Stimulated activated CD8-positive, alpha-beta memory T cell treated with anti-CD3 and anti-CD28 coated beads, Interleukin-4, amount 100 ng/mL, for 4 hours (primary cell): Measurements from ENCODE around the gene TANGO2.

Experiments
- DNase-seq, 2 donors: peaks; one replicate each; pipeline ENCODE4 v3.0.0-alpha.2; 2020; ENCODE audit warnings: low read depth in 2 of 2, low spot score in 1 of 2

Gene TANGO2

DNA sequence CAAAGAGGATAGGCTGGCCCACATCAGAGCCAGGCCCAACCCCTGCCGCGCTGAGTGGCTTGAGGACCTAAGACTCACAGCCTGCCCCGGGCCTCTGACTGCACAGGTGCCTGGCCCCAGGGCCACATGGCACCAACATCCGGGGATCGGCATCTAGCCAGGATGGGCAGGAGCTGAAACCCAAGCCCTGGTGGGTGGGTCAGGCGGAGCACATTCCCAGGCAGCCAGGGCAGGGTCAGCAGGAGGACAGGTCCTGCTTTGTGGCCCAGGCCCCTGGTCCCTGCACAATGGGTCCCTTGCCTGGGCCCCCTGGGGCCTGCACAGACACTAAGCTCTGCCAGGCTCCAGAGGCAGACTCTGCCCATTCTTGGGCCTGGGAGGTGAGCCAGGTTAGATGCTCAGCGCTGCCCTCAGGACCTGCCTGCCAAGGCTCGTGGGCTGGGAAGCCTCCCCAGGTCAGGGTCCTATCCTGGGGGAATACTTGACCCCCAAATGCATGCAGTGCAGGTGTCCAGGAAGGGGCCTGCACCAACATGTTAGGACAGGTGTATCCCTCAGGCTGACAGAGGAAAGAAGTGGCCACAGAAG is 37.8 kb upstream of the TANGO2 start:
- DNase-seq, result no peak

DNA sequence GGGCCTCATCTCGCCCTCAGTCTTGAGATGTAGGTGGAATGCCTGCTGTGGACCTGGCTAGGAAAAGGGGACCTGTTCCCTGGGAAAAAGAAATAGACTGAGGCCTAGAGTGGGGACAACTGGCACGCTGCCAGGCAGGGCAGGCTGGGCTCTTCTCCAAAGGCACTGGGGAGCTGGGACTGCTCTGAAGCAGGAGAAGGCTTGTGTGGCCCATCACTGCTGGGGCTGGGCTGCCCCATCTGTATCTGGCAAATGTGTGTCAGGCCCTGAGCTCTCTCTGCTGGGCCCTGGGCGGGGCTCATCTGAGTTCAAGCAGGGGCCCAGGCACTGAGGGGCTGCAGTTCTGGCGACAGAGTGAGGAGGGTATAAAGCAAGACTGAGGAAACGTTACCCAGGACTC is 37.2 kb upstream of the TANGO2 start:
- no peak for DNase-seq

DNA sequence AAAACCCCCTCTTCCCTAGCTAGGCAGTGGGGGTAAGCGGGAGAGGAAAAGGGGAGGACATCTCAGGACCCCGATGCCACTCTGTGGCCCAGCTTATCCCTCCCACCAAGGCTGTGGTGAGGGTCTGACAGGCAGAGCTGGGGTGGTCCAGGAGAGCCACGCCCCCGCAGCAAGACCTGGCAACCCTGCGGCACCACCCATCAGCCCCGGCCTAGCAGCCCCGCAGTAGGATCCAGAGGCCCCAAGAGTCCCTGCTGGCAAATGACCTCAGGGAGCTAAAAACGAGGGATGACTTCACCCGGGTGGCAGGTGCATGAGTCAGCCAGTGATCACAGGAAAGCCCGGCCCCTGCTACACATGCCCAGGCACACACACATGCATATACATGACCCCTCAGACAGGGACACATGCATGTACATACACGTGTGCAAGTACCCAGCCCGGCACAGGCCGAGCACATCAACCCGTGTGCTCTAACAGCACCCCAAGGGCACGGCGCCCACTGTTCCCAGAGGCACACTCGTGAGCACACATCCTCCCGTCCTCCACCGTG is 36.6 kb upstream of the TANGO2 start:
- no peak for DNase-seq

DNA sequence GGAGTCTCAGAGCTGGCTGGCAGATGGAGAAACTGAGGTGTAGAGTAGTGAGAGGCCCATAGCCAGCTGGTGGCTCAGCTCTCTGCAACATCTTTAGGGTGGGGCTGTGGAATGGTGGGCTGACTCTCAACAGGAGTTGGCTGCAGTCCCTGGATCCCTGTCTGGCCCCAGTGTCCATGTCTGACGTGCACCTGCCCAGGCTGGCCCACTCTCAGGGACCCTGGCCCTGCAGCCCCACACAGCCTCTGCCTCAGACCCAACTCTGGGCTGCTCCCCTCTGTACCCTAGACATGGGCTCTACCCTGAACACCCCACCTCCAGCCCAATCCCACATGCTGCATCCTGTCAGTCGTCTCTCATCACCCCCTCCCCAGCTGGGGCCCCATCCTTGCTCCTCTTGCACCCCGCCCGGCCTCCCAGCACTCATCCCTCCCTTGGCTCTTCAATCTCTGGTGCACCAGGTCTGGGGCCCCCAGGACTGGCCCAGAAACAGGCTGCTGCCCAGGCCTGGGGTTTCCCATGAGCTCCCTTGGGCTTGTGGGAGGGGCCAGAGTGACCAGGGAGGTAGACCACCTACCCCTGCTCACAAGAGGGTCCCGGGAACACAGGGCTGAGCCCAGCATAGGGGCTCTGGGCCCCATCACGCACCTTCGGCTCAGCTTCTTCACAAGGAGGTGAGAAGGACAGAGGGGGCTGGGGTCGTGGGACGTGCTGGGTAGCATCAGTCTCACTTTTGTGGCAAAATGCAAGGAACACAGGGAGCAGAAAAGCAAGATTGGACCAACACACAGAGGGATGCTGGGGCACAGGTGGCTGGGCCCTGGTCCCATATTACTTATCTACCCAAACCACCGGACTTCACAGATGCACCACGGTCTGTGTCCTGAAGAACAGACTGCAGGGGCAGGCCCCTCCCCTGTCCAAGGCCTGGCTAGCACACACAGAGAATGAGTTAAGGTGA is 35.8 kb upstream of the TANGO2 start:
- no peak for DNase-seq

DNA sequence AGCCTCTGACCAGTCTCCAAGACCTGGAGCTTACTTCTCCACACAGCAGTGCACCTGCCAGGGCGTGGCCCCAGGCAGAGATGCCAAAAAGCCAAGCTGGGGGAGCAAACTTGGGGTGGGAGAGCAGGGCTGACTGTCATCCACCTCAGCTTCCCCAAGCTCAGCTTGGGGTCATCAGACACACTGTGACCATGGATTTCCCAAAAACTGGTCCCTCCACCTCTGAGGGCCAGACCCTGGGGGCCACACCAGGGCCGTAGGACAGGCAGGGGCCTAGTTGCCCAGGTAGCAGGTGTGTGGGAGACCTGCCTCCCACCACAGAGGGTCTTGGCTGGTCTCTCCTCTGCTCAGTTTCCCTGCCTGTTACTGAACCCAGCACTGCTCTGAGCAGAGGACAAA is 34.9 kb upstream of the TANGO2 start:
- DNase-seq, result no peak

DNA sequence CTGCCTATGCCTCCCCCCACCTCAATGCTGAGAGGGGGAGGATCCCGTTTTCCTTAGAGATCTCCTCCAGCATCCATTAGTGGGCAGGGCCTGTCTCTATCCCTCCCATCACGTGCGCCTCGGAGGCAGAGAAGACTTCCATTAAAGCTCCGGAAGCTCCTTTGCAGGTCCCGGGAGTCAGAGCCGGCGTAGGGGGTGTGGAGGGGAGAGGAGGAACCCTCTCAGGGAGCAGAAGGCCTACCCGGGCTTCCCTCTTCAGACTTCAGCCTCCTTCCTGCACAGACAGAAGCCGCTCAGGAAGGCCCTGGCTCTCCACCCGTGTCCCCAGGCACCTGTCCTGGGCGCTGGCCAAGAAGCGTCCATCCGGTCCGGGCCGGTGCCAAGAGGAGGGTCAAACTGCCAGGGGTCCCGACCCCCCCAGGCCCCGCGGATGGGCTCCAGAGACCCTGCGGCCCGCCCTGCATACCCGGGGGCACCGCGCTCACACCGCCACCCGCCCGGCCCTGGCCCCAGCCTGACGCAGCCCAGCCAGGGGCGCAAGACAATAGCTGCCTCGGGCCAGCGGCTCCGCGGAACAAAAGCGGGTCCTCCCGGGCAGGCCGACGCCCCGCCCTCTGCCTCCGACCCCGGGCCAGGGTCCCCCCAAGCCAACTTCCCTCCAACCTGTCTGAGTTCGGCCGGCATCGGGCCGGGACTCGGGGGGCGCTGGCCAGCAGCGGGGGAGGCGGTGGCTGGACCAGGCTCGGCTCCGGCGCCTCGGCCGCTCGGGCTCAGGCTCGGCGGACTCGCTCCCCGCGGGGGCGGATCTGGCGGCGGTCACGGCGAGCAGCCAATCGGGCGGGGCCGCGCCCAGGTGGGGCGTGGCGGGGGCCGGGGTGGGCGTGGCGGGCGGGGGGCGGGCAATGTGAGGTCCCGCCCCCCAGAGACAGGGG is 34.2 kb upstream of the TANGO2 start:
- DNase-seq, result peak in 1 of 2 donors; percentile 39

DNA sequence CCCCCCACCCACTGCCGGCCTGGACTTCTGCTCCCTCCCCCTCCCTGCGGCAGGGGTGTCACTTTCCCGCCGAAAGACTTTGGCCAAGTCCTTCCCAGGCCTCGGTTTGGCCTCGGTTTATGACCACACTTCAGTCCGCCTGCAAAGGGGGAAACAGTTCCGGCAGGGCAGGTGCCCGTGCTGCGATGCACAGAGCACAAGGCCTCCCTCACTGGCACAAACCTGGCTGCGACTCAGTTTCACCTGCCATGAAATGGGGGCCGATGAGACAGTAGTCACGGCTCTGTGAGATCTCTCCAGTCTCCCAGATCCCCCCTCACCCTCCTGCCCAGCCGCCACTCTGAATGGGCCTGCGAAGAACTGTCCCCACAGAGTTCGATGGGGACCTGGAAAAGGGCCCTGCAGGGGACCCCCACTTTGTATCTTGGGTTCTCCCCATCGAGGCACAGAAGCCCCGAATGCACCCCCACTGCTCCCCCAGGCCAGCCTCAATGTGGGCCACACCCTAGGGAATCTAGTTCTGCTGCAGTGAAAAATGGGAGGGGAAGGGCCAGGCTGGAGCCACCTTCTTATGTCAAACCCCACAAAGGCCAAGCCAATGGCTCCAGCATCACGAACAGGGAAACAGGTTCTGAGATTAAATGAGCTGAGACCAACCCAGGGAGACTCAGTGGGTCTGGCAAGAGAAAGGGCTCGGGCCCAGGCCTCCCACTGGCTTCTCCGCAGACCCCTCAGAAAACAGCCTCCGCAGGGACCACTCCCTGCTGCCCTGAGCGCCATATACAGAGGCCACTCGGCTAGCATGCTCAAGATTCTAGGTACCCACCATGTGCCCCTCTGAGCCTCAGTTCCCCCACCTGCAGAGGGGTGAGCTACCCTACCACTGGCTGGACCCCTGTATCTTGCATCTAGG is 33.3 kb upstream of the TANGO2 start:
- DNase-seq, result no peak

DNA sequence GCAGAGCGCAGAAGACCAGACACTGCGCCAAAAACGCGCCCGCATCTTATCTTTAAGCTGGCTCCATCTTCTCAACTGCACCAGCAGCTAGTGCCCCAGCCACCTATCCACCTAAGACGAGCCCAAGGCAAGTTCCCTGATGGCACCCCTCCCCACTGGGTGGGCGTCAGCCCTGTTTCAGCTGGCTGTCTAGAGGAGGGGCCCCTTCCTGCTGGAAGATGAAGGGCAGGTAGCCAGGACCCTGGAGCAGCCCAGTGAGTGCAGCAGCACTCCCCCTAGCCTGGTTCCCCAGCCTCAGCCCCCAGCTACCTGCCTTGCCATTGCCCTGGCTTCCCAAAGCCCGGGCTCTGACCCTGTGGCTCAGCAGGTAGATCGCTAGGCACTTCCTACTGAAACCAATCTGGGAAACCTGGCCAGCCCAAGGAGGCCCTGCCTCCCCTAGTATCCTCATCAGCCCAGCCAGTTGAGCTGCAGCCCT is 32.5 kb upstream of the TANGO2 start:
- no peak for DNase-seq

DNA sequence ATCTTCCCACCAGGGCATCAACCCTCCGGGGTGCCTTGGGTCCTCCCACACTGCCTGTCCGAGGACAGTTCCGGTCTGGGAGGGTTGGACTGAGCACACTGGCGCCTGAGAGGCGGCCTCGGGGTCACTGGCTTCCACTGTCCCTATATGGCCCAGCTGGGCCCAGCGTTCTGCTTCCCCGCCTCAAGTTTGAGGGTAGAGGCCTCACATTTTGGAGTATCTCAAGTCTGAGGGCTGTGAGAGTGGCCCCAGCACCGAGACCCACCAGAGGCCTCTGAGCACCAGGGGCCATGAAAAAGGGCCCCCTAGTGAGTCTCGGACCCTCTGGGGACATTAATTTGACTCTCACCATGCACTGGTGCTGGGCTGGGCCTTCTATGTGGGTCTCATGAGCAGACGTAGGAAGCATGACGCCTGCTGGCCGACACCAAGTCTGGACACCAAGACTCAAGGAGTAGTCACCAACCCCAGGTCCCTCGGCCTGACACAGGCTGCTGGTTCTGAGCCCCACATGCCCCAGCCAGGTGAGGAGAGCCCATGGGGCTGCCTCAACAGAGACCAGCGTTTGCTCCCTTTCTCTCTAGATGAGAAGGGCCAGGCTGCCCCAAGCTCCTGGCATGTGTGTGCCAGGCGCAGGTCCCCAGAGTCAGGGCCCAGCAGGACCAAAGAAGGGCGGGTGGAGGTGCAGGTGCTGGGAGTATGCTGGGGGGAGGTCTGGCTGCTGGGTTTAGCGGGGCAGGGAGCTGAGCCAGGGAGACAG is 31.8 kb upstream of the TANGO2 start:
- no peak for DNase-seq

DNA sequence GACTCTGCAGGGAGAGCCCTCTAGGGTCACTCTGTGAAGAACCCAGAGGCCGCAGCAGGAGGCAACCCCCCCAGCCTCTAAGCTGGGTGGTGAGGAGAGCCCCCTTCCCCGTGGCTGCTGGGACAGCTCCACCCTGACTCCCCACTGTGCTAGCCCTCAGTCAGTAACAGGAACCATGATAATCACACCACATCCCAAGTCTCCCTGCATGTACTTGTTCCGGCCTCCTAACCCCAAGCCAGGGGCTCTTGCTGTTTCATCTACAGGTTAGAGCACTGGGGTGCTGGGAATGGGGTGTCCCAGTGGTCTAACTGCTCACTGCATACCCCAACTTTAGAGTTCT is 31.2 kb upstream of the TANGO2 start:
- DNase-seq, result no peak

DNA sequence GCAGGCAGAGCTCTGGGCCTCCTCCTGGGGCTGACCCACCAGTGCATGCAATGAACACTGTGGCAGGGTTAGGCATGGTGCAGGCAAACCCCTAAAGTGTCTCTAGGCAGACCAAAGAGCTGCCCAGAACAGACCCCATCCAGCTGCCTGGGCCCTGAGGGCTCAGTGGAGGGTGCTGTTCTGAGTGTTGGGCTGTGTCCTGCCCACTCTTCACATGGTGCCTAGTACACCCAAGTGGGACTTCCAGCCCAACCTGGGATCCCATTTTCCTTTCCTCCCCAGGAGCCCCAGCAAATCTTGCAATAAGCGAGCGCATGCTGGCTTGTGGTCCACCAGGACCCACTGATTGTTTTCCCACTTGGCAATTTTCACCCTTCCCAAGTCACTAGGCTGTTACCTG is 30.7 kb upstream of the TANGO2 start:
- no peak for DNase-seq

DNA sequence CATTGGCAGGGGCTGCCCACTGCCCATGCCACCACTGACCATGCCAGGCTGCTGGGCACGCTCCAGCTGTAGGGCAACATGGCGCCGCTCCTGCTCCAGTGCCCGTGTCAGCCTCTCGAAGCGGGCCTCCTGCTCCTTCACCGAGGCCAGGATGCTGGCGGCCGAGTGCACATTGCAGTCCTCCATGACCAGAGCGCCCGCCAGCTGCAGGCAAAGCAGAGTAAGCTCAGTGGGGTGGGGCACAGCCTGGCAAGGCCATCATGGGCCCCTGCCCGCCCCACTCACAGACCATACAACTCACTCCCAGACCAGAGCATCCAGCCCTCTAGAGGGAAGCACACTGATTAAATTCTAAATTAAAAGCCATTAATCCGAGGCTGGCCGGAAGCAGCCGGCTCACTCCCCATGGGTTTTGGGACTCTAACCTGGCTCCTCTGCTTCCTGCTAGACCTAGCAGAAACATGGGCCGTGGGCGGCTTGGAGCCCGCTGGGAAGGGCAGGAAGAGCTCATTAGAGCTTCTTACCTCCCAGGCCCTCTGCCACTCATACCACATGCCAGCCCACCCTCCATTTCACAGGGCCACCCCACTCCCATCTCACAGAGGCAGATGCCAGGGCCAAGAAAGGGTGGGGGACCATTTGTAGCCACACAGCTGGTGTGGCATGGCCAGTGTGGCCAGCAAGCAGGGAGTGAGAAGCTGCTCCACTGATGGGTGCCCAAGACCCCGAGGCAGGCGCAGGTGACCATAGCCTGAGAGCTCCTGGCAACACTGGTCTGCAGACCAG is 30.1 kb upstream of the TANGO2 start:
- DNase-seq, result no peak

DNA sequence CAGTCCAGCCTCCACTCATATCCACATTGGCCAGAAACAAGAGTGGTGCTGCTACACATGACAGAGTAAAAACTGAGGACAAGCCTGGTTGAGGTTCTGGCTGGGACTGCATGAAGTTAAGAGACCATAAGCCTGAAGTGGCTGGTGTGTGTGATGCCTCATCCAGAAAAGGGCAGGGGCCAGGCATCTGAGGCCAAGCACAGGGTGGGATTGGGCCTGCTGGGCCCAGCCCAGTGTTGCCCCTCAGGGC is 29.6 kb upstream of the TANGO2 start:
- no peak for DNase-seq

DNA sequence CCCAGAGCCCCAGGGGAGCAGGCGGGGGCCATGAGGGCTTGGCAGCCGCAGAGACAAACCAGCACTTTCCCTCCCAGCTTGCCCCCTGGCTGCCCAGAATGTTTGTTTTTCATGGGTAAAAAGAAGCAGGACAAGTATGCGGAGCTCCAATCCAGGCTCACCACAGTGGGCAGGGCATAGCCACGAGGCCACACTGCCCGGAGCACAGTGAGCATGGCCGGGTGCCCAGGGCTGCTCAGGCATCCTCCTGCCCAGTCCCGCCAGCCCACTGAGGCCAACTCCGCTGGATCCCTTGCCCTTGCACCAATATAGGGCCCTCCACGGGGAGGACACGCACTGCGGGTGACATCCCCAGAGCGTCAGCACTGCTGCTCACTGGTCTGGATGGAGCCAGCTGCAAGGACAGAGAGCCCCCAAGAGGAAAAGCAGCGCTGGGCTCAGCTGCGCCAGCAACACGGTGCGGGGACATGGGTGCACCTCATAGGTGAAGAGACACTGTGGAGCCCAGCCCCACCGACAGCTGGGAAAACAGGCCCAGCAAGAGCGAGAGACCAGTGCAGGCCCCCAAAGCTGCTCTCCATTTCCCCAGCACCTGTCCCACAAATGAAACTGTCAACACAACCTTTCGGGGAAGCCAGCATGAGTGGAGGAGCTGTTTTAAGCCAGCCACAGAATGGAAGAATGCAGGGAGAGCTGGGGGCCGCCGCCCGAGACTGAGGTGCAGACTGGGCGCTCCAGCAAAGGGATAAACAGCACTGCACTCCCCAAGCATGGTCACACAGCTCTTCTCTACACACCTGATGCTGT is 29.1 kb upstream of the TANGO2 start:
- no peak for DNase-seq

DNA sequence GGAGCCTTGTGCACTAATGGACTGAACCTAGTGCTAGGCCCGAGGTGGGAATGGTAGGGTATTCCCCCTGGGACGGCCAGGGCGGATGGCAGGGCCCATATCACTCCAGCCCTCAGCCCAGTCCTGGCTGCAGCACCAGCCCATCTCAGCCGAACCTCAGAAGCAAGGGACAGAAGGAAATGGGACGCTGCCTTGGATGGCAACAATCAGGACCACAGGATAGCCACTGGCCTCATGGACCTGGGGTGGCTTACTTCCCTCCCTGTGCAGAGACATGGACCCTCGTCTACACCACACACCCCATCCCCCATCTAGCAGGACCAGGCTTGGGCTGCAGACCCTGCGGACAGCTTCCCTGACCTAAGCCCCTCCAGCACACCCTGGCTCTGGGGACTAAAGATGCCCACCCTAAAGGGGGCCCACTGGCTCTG is 28.4 kb upstream of the TANGO2 start:
- no peak for DNase-seq

DNA sequence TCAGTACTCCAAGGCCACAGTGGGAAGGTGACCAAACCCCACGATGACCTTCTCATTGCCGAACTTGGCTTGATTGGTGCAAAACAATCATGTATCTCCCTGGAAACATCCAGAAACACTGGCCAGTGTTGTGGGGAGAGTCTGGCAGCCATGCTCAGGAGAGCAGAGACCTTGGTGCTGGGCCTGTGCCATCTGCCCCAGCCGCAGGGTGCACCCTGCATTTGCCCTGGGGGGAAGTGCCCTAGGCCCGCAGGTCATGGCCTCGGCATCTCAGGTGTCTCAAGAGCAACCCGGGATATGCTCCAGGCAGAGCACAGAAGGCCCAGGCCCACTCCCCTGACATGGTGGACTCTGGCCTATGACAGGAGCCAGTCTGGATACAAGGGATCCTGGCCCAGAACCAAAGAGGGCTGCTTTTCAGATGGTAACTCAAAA is 28.0 kb upstream of the TANGO2 start:
- DNase-seq, result no peak

DNA sequence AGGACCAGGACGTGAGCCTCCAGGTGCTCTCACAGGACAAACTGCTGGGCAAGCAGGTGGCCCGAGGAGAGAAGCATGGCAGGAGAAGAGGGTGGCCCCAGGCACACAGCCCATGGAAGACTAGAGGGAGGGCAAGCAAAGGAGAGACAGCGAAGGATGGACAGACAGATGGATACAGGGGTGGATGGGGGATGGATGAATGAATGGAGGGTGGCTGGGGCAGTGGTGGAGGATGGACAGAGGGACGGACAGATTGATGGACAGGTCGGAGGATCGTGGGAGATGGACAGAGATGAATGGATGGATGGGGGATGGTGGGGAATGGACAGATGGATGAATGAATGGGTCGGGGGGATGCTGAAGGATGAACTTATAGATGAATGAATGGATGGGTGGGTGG is 27.0 kb upstream of the TANGO2 start:
- no peak for DNase-seq
